Effector CD8-positive, alpha-beta T cell (primary cell): ENCODE results near the gene DLG2.
A peak's percentile ranks its signal among the peaks of the same experiment; 100 is the strongest.
"Not testable (repeated sequence)": the region's sequence is repeated elsewhere in the genome, so short reads cannot be mapped to it uniquely, and the experiment has no call there.

Experiments used
- DNase-seq: peaks from one replicate; lab custom pipeline; 2025; lab: John Stamatoyannopoulos, UW
- total RNA-seq, 4 experiments: gene quantifications; one replicate each; lab custom pipeline; 2026; lab: John Stamatoyannopoulos, UW

Gene DLG2
- total RNA-seq: 2.5 to 3.6 (median 3.2) reads per million in 4 experiments

DNA sequence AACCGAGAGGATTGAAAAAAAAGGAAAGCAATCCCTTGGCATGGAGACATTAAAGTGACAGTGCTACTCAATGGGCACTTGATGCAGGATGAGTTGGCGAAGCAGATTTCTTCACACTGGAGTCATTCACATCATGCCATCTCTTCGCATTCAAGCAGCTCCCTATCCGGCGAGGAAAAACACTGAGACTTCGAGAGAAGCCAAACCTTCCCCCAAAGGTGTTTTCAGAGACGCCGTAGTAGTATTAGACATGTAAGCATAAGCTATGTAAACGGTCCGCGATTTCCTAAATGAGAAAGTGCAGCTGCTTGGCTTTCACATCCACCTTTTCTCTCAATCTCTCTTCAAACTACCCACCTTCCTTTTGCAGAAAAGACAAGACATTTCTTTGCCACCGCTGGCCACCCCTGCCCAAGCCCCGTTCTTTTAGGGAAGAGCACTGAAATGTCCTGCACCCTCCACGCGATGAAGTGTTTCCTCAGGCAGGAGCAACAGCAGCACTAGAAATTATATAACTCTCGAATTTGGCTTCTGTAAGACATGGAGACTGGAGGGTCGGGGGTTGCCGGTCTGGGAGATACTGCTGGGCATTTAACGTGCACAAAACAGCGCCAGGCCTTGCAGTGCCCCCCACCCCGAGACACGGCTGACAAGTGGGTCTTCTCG lies at the start of gene DLG2:
DLG2 (minus strand) TSS at position 13 of the 666 bp plus-strand sequence.
- no peak for DNase-seq

DNA sequence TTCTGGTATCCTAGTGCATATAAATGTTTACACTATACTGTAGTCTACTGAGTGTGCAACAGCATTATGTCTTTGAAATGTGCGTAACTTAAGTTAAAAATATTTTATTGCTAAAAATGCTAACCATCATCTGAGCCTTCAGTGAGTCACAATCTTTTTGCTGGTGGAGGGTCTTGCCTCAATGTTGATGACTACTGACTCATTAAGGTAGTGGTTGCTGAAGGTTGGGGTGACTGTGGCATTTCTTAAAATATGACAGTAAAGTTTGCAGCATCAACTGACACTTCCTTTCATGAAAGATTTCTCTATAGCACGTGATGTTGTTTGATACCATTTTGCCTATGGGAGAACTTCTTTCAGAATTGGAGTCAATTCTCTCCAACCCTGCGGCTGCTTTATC lies 46.2 kb upstream of the DLG2 start:
- DNase-seq: no peak

- no peak for DNase-seq
Observed at GRCh38 chr11:85672105-85672902, 45.2 kb upstream of the DLG2 start.

GRCh38 chr11:85670949-85671663 lies 44.0 kb upstream of the DLG2 start:
- DNase-seq: not testable (repeated sequence)

DNA sequence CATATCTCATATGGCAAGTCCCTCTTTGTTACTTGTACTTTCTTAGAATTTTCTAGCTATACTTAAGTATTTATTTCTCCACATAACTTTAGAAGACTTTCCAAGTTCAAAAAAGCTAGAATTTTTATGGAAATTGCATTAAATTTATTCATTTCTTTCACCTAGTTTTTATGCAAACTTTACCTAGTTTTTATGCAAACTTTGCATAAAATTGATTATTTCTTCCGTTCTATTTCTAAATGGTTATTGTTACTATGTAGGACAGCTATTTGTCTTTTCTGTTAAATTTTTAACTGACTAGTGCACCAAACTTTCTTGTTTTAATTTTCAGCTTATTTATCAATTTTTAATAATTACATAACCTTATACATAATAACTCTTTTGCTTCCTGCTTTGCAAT lies 41.0 kb upstream of the DLG2 start:
- no peak for DNase-seq

DNA sequence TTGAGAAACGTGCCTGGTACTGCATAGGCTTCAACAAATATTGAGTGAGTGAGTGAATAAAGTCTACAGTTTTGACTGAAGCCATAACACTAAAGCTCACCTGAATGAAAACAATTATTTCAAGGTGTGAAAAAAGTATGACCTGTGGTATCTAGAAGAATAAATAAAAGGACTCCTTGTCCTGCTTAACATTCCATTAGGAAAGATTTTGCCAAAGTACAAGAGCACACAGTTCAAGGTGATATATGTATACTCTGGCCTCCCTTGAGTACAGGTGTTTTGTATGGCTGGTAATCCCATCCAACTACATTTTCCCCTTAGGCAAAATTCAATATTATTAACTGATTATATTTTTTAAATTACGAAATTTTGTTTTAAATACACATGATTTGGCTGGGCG lies 39.5 kb upstream of the DLG2 start:
- no peak for DNase-seq

- DNase-seq: no peak
Observed at GRCh38 chr11:85665733-85666132, 38.6 kb upstream of the DLG2 start.

DNA sequence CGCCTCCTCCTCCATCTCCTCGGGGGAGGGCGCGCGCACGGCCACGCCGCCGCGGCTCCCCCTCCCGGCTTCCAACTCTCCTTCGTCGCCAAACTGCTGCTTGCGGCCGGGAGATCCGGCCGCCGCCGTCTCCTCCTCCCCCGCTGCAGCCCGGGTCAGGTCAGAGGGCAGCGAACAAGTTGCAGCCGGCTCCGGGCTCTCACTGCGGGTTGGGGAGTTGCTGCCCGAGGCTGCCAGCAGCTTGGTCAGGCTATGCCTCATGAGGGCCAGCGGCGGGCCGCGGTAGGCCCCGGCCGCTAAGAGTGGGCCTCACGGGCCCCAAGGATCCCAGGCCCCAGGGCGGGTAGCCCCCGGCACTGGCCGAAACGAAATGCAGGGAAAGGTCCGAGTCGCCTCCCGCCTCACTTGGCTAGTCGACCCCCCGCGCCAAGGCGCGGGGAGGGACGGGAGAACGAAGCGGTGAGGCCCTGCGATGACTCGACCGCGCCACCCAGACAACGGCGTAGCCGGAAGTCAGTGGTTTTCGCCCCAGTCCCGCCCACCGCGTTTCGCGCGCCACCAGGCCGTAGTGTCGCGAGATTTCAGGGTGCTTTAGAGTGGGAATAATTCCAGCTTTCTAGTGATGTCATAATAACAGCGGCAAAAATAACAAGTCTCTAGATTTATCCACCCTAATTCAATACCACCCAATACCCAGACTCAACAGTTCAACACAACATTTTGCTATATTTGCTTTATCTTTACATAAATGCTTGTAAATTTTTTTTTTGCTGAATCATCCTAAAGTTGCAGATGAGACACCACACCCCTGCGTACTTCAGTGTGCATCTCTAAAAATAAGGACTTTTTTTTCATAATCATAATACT lies 37.7 kb upstream of the DLG2 start, which contains the start of gene CREBZF:
CREBZF (minus strand) TSS at position 515 of the 867 bp plus-strand sequence; CDS start at position 261, 254 bp downstream.
- DNase-seq: peak; percentile 85

GRCh38 chr11:85663753-85664614 lies 36.8 kb upstream of the DLG2 start:
- DNase-seq: peak; percentile 77

DNA sequence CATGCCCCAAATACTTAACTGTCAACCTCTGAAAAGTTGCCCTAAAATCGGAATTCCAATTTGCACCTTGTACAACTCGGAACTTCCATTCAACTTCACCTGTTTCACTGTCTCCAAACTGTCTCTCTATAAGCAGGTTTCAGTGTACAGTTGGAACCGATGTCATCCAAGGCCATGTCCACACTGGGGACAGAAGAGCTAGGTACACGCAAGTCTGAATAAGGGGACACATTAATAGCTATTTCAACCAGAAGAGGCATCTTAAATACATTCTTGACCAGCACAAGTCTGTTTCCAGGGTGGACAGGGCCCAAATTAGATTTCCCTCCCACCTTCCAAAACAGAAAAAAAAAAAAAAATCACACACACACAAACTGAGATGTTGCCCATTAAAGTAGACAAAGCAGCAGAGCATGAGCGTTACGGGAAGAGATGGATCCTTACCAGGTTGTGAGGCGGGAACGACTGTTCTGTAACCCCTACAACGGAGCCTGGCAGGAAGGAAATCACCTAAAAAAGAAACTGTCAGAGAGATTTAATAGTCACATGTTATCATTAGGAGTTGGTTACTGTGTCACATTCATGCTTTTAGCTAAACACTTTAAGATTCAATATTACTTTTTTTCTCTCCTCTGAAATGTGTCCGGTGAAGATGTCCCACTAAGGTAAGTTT lies 36.1 kb upstream of the DLG2 start:
- no peak for DNase-seq

- DNase-seq: no peak
Observed at GRCh38 chr11:85661972-85662664, 35.0 kb upstream of the DLG2 start.

- no peak for DNase-seq
Observed at GRCh38 chr11:85658180-85658579, 31.0 kb upstream of the DLG2 start.

DNA sequence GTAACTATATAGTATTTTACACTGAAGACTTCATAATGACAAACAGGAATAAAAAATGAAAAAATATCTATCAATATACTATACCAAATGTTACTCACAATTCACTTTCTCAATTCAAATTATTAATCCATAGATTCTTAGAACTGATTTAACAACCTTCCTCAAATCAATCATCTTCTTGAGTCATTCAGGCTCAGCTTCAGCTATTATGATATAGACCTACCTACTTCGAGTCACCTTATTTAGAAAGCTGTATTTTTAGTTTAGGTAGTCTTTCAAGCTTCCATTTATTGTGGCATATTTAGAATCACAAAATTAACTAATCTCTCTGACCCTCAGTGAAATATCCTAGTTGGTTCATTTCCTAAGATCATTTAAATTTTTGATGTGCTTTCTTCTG lies 29.6 kb upstream of the DLG2 start:
- no peak for DNase-seq

DNA sequence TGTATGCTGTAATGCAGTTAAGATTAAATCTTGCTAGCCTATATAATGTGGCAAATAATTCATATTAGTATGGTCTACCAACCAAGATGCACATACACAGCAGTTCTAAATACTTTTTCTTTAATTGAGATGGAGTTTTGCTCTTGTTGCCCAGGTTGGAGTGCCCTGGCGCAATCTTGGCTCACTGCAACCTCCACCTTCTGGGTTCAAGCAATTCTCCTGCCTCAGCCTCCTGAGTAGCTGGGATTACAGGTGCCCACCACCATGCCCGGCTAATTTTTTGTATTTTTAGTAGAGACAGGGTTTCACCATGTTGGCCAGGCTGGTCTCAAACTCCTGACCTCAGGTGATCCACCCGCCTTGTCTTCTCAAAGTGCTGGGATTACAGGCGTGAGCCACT lies 27.2 kb upstream of the DLG2 start:
- DNase-seq: not testable (repeated sequence)

- DNase-seq: no peak
Observed at GRCh38 chr11:85652786-85653447, 25.8 kb upstream of the DLG2 start.

- DNase-seq: no peak
Observed at GRCh38 chr11:85651118-85651517, 24.0 kb upstream of the DLG2 start.

- peak; percentile 83 for DNase-seq
Observed at GRCh38 chr11:85647604-85648299, 20.6 kb upstream of the DLG2 start, which contains the start of gene TMEM126A. Gene TMEM126A (plus strand): TSS chr11:85647967. CDS start chr11:85650256, 2,289 bp downstream.

DNA sequence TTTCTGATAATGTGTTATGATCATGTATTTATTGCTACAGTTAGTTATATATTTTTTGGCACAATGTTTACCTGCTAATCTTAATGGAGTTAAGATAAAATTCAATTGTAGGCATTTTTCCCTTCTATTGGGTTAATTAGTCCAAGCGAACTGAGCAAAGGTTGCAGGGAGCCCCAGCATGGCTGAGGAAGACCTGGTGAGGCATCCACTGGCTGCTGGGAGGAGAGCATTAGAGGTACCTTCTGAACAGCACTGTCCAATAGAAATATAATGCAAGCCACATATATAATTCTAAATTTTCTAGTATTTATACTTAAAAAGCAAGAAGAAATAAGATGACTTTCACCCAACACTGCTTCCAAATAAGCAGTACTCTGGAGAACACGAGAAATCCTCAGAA lies 19.9 kb upstream of the DLG2 start:
- DNase-seq: no peak
